H54 (cell line): ENCODE data around the gene MAGEC2.

Experiments
- DNase-seq: peaks from one replicate; pipeline ENCODE4 v3.0.0; 2011; ENCODE audit warnings: low spot score, mixed read lengths; ENCODE audit not compliant: insufficient read length
- FAIRE-seq: peaks from 3 replicates; lab custom pipeline; 2011; peaks lifted over from hg19 to GRCh38; lab: Jason Lieb, UNC
- POLR2A ChIP-seq: IDR thresholded peaks from 2 replicates; pipeline ENCODE4 v1.6.1; 2011; ENCODE audit warnings: low read depth, mild to moderate bottlenecking, low read length

The MAGEC2 gene

GRCh38 chrX:142204522-142205433 is at the start of gene MAGEC2:
Gene MAGEC2 (minus strand): TSS chrX:142205290. CDS start chrX:142203987, 1,303 bp downstream.
- TF ChIP-seq POLR2A, result no peak
- FAIRE-seq, result no peak
- no peak for DNase-seq

DNA sequence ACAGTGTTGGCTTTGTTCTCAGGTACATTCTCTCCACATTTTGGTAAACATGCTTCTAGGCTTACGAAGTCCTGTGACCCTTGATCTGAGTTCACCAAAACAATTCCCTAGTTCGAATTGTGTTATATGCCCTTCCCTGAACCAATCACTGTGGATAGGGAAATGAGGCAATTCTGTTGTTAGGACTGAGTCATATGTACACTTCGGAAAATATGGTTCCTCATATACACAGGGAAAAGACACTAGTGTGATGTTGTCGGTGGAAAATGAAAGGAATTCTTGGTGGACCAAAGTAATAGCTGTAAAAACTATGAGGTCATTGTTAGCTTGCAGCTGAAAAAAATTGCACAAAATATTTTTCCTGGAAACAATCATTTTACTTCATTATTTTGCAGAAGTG is 46.6 kb upstream of the MAGEC2 start:
- DNase-seq, result no peak
- no peak for TF ChIP-seq POLR2A
- no peak for FAIRE-seq

GRCh38 chrX:142251202-142251601 is 46.1 kb upstream of the MAGEC2 start:
- no peak for TF ChIP-seq POLR2A
- DNase-seq, result no peak
- no peak for FAIRE-seq

- no peak for TF ChIP-seq POLR2A
- FAIRE-seq (no peak), DNase-seq (no peak)
These were observed 45.4 kb upstream of the MAGEC2 start for GRCh38 chrX:142250502-142250901.

- TF ChIP-seq POLR2A, result no peak
- DNase-seq, result no peak
- no peak for FAIRE-seq
These were observed 44.6 kb upstream of the MAGEC2 start for GRCh38 chrX:142249721-142250120.

DNA sequence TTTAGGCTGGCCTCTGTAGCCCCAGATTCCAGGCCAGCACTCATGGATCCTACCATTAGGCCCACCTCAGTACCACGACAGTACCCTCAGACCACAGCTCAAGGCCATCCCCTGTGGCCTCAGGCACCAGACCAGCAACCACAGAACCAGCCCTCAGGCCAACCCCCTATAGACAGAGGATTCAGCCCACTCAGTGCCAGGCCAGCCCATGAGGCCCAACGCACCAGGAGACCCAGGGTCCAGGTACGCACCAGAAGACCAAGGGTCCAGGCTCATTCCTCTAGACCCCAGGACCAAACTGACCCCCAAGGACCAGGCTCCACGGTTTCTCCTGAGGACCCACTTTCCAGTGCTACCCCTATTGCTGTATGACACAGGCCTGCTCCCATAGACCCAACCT is 39.5 kb upstream of the MAGEC2 start:
- TF ChIP-seq POLR2A, result no peak
- no peak for FAIRE-seq
- no peak for DNase-seq

GRCh38 chrX:142238536-142238935 is 33.4 kb upstream of the MAGEC2 start:
- TF ChIP-seq POLR2A, result no peak
- FAIRE-seq, result no peak
- DNase-seq, result no peak

DNA sequence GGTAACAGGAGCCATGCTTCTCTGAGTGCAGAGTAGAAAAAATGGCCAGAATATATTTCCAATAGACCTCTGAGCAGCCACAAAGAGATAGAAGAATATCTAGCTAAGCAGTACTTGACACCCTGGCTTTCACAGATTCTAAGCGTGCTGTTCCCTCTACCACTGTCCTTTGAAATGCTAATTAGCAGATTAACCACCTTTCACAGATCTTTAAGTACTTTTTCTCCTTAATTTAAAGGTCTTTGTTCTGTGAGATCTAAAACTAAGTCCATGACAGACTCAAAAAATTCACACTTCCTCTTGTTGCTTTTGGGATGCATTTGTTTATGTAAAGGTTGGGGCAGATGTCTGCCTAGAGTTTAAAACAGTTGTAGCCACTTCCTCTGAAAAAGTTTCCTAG is 28.3 kb upstream of the MAGEC2 start:
- no peak for DNase-seq
- FAIRE-seq, result no peak
- no peak for TF ChIP-seq POLR2A

GRCh38 chrX:142214081-142214480 is 9.0 kb upstream of the MAGEC2 start:
- no peak for FAIRE-seq
- TF ChIP-seq POLR2A, result no peak
- no peak for DNase-seq

- TF ChIP-seq POLR2A, result no peak
- FAIRE-seq, result no peak
These were observed 4.0 kb downstream of the MAGEC2 start for GRCh38 chrX:142201113-142201512.

DNA sequence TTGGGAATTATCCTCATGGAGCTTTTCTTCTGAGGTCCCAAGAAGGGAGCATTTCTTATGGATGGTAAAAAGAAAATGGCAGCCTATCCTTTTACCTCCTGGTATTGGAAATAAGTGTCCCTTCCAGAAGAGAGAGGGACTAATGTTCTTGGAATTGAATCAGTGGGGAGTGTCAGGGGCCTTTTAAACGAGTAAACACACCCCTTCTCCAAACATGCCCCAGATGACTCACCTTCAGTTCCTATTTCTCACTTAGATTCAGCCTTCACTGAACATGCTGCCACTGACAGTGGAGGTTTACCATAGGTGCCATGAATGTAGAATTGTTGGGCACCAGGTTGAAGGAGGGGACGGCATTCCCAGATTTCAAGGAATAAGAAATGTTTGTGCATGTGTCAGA is 19.0 kb downstream of the MAGEC2 start:
- no peak for TF ChIP-seq POLR2A
- no peak for FAIRE-seq

More at GRCh38 chrX:142201113-142201512, 4.0 kb downstream of the MAGEC2 start:
- no peak for DNase-seq

GRCh38 chrX:142184756-142185602 is 20.1 kb downstream of the MAGEC2 start:
- no peak for TF ChIP-seq POLR2A
- FAIRE-seq, result no peak
- no peak for DNase-seq

More for the DNA sequence above, 19.0 kb downstream of the MAGEC2 start:
- no peak for DNase-seq

DNA sequence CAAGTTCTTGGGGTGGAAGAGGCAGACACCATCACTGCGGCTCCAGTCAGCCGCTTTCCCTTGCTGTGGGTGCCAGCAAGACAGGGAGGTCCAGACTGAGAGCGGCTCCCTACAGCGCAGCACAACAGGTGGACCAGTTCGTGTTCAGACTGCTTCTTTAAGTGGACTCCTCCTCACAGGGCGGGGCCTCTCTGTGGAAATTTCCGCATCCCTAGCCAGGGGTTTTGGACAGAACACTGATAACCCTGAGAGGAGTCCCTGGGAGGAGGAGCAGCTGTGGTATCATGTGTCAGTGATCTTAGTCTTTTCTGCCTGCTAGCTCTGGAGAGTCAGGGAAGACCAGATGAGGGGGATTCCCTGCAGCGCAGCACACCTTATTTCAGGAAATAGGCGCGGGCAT is 48.5 kb downstream of the MAGEC2 start:
- TF ChIP-seq POLR2A, result no peak
- DNase-seq, result no peak
- FAIRE-seq, result no peak
